Skeletal muscle tissue (tissue), 4 donors: ENCODE data around the gene DMAC2. TPM values are rescaled to one million over a fixed set of nuclear protein-coding genes. Genes with fewer than 3 reads are reported as not detected.
"Not testable (repeated sequence)": the region's sequence is repeated elsewhere in the genome, so short reads cannot be mapped to it uniquely, and the experiment has no call there.

Experiments used
- H3K27ac ChIP-seq: one replicate; pipeline ENCODE4 v1.7.0; 2013; ENCODE audit warnings: mild to moderate bottlenecking, low read depth, low read length, inconsistent platforms
- H3K27me3 ChIP-seq, 3 donors: one replicate each; pipeline ENCODE4 v1.7.0; 2013; ENCODE audit warnings: low read length in 3 of 3; ENCODE audit not compliant: control insufficient read depth in 3 of 3, insufficient read depth in 3 of 3
- H3K36me3 ChIP-seq, 3 donors: one replicate each; pipeline ENCODE4 v1.7.0; 2013; ENCODE audit warnings: low read length in 3 of 3; ENCODE audit not compliant: control insufficient read depth in 3 of 3, insufficient read depth in 3 of 3
- H3K4me1 ChIP-seq, 3 donors: one replicate each; pipeline ENCODE4 v1.7.0; 2013; ENCODE audit warnings: low read length in 3 of 3, mild to moderate bottlenecking in 3 of 3; ENCODE audit not compliant: control insufficient read depth in 3 of 3, insufficient read depth in 3 of 3
- H3K4me3 ChIP-seq, 3 donors: one replicate each; pipeline ENCODE4 v1.7.0; 2013; ENCODE audit warnings: low read length in 3 of 3
- H3K9ac ChIP-seq, 3 donors: one replicate each; pipeline ENCODE4 v1.7.0; 2013; ENCODE audit warnings: low read length in 3 of 3, mild to moderate bottlenecking in 3 of 3, moderate library complexity in 2 of 3, low read depth in 1 of 3
- H3K9me3 ChIP-seq, 3 donors: one replicate each; pipeline ENCODE4 v1.7.0; 2013; ENCODE audit warnings: low read length in 3 of 3; ENCODE audit not compliant: control insufficient read depth in 3 of 3
- total RNA-seq: library from RNA; depleted of rRNA; stranded (reverse); fragments of >200 nt; gene quantifications from one replicate; pipeline ENCODE4 v1.2.3, GENCODE V29; 2014
- donor health status: Osteomylitis.

Gene DMAC2
- total RNA-seq: 23.5 TPM

- Histone ChIP-seq H3K4me3 (peak within 1 kb of the TSS; percentile 90 to 100 (median 94)), H3K9ac (peak within 1 kb of the TSS; percentile 88 to 99 (median 88)), H3K27me3 (peaks cover 3 to 7% (median 7%) of the 10 kb centered on the region in 3 donors), H3K9me3 (no peaks in the 10 kb centered on the region), H3K27ac (peak within 1 kb of the TSS; percentile 94), H3K4me1 (peaks cover 6 to 13% (median 12%) of the 10 kb centered on the region in 3 donors), H3K36me3 (peaks cover 8 to 14% (median 13%) of the 10 kb centered on the region in 3 donors)
These were observed at the start of gene DMAC2 for GRCh38 chr19:41439441-41440222. TSS of gene DMAC2 (minus strand) at chr19:41439912. CDS start at chr19:41439899, 13 bp downstream.

GRCh38 chr19:41486953-41487352 is 47.2 kb upstream of the DMAC2 start:
- not testable (repeated sequence) for H3K36me3 ChIP-seq, H3K4me3 ChIP-seq, H3K4me1 ChIP-seq, H3K27ac ChIP-seq, H3K9ac ChIP-seq, H3K27me3 ChIP-seq, H3K9me3 ChIP-seq

- no peak overlapping the region for H3K9ac ChIP-seq
- H3K27ac ChIP-seq: no peak overlapping the region
- H3K4me3 ChIP-seq: no peak overlapping the region
- peaks cover 0 to 7% (median 0%) of the 10 kb centered on the region in 3 donors for H3K9me3 ChIP-seq
- H3K36me3 ChIP-seq: no peaks in the 10 kb centered on the region
- H3K4me1 ChIP-seq: peaks cover 0 to 7% (median 2%) of the 10 kb centered on the region in 3 donors
- peaks cover 0 to 15% (median 3%) of the 10 kb centered on the region in 3 donors for H3K27me3 ChIP-seq
These were observed 45.1 kb upstream of the DMAC2 start for GRCh38 chr19:41484822-41485221.

GRCh38 chr19:41480336-41480735 is 40.6 kb upstream of the DMAC2 start:
- no peak overlapping the region for H3K4me3 ChIP-seq

GRCh38 chr19:41479757-41480191 is 40.1 kb upstream of the DMAC2 start:
- Histone ChIP-seq H3K4me3 (no peak overlapping the region), H3K9me3 (peaks cover 0 to 7% (median 0%) of the 10 kb centered on the region in 3 donors), H3K36me3 (no peaks in the 10 kb centered on the region), H3K27ac (peak overlapping the region; percentile 68), H3K9ac (no peak overlapping the region), H3K27me3 (peaks cover 0 to 15% (median 0%) of the 10 kb centered on the region in 3 donors), H3K4me1 (peaks cover 0 to 9% (median 2%) of the 10 kb centered on the region in 3 donors)

More at GRCh38 chr19:41480336-41480735, 40.6 kb upstream of the DMAC2 start:
- peaks cover 0 to 7% (median 0%) of the 10 kb centered on the region in 3 donors for H3K9me3 ChIP-seq
- peaks cover 0 to 15% (median 0%) of the 10 kb centered on the region in 3 donors for H3K27me3 ChIP-seq
- no peak overlapping the region for H3K9ac ChIP-seq
- peaks cover 0 to 9% (median 2%) of the 10 kb centered on the region in 3 donors for H3K4me1 ChIP-seq
- peak overlapping the region; percentile 68 for H3K27ac ChIP-seq
- no peaks in the 10 kb centered on the region for H3K36me3 ChIP-seq

- Histone ChIP-seq H3K9me3 (peaks cover 0 to 7% (median 0%) of the 10 kb centered on the region in 3 donors), H3K36me3 (no peaks in the 10 kb centered on the region), H3K27ac (peak overlapping the region; percentile 68), H3K4me1 (peaks cover 0 to 9% (median 2%) of the 10 kb centered on the region in 3 donors), H3K4me3 (peak overlapping the region in 2 of 3 donors; percentile 17 to 31), H3K9ac (no peak overlapping the region), H3K27me3 (peaks cover 0 to 15% (median 0%) of the 10 kb centered on the region in 3 donors)
These were observed 39.4 kb upstream of the DMAC2 start for GRCh38 chr19:41478875-41479756.

GRCh38 chr19:41478171-41478570 is 38.5 kb upstream of the DMAC2 start:
- Histone ChIP-seq H3K9ac (no peak overlapping the region), H3K4me1 (peaks cover 0 to 9% (median 2%) of the 10 kb centered on the region in 3 donors), H3K9me3 (peaks cover 0 to 7% (median 0%) of the 10 kb centered on the region in 3 donors), H3K36me3 (no peaks in the 10 kb centered on the region), H3K4me3 (no peak overlapping the region), H3K27me3 (peaks cover 2 to 13% (median 2%) of the 10 kb centered on the region in 3 donors), H3K27ac (peak overlapping the region; percentile 66)

- H3K4me1 ChIP-seq: peaks cover 0 to 9% (median 2%) of the 10 kb centered on the region in 3 donors
- no peaks in the 10 kb centered on the region for H3K9me3 ChIP-seq
- H3K9ac ChIP-seq: no peak overlapping the region
- H3K36me3 ChIP-seq: no peaks in the 10 kb centered on the region
- peaks cover 3 to 15% (median 6%) of the 10 kb centered on the region in 3 donors for H3K27me3 ChIP-seq
- no peak overlapping the region for H3K4me3 ChIP-seq
- no peak overlapping the region for H3K27ac ChIP-seq
These were observed 36.9 kb upstream of the DMAC2 start for GRCh38 chr19:41476583-41476982.

- H3K36me3 ChIP-seq, H3K4me1 ChIP-seq, H3K9me3 ChIP-seq, H3K9ac ChIP-seq, H3K27ac ChIP-seq, H3K4me3 ChIP-seq: not testable (repeated sequence)
- peaks cover 7 to 24% (median 12%) of the 10 kb centered on the region in 3 donors for H3K27me3 ChIP-seq
These were observed 23.8 kb upstream of the DMAC2 start for GRCh38 chr19:41463257-41464256.
